ENCODE results near the gene C1QTNF6. TPM values are rescaled to one million over a fixed set of nuclear protein-coding genes. Genes with fewer than 3 reads are reported as not detected.

The C1QTNF6 gene
- total and polyA plus RNA-seq, 2 of the 8 experiments (the other 6 are each of a cell fraction or from before 2014, with no cell fraction given) = 3.1 to 6.5 TPM

DNA sequence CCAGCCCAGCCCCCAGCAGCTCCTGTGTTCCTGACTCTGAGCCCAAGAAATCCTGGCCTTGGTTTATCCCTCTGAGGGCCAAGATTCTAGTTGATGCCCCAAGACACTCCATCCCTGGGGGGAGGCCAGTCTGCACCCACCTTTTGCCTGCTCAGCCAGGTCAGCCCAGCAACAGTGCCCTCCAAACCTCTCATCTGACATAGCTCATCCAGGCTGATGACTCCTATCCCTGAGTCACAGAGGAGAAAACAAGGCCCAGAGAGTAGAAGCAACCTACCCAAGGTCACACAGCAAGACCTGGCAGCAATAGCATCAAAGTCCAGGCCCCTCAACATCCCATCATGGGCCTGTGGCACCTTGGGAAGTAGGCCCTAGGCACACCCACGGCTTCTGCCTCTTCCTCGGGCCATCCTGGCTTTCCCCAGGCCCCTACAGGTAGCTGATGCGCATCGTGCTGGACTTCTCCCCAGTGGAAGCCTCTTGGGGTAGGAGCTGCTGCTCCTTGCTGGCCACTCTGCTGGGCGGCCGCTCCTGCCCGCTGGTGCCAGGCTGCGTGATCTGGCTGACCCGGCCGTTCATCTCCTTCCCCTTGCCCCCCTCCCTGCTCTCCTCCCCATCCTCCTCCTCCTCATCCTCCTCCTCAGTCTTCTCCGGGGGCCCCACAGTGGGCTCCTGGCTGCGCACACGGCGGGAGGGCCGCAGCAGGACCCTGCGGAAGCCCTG, 18.2 kb upstream of the C1QTNF6 start (continued):
- TF ChIP-seq, protein P1, sequence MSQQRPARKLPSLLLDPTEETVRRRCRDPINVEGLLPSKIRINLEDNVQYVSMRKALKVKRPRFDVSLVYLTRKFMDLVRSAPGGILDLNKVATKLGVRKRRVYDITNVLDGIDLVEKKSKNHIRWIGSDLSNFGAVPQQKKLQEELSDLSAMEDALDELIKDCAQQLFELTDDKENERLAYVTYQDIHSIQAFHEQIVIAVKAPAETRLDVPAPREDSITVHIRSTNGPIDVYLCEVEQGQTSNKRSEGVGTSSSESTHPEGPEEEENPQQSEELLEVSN (IDR thresholded peaks at IDR 0.05) = no peak
- TF ChIP-seq PHF8 (conservative IDR thresholded peaks at IDR 0.05; ENCODE audit: low read depth, low read length) = no peak
- TF ChIP-seq CBX8 (IDR thresholded peaks at IDR 0.05; ENCODE audit: borderline replicate concordance, low read depth, low read length) = no peak
- TF ChIP-seq SP1 (IDR thresholded peaks at IDR 0.05; ENCODE audit: low read depth, low read length) = no peak
- TF ChIP-seq JUN (IDR thresholded peaks at IDR 0.05; ENCODE audit: low read depth, low read length) = no peak

Measured in H1 (cell line).